Right lobe of liver (tissue), 6 donors: ENCODE results near the gene MCM3AP. TPM values are rescaled to one million over a fixed set of nuclear protein-coding genes. Genes with fewer than 3 reads are reported as not detected.

Experiments
- ATAC-seq, 4 donors: fragments of 200-7000 bp; cut with Tn5 transposase; one replicate each; pipeline ENCODE4 v1.9.1; 2020; ENCODE audit warnings: mild to moderate bottlenecking in 4 of 4, moderate library complexity in 4 of 4
- DNase-seq, 3 donors: peaks; one replicate each; pipeline ENCODE4 v3.0.0-alpha.2; 2020
- H3K27ac ChIP-seq, 3 donors: fragments of 200-600 bp; one replicate each; pipeline ENCODE4 v1.8.0; 2022
- H3K27me3 ChIP-seq, 2 donors: fragments of 200-600 bp; one replicate each; pipeline ENCODE4 v1.8.0; 2022
- H3K36me3 ChIP-seq, 4 donors: fragments of 200-600 bp; sonication (generic) in 1 of 4; one replicate each; pipeline versions ENCODE4 v1.5.1 to v1.8.0; 2017 to 2022; ENCODE audit warnings: control low read depth in 1 of 4
- H3K4me1 ChIP-seq, 4 donors: fragments of 200-600 bp; sonication (generic) in 1 of 4; one replicate each; pipeline versions ENCODE4 v1.5.1 to v1.8.0; 2017 to 2022; ENCODE audit warnings: control low read depth in 1 of 4
- H3K4me3 ChIP-seq, 3 donors: fragments of 200-600 bp; one replicate each; pipeline ENCODE4 v1.8.0; 2022
- H3K9me3 ChIP-seq, 4 donors: fragments of 200-600 bp; sonication (generic) in 1 of 4; one replicate each; pipeline versions ENCODE4 v1.5.1 to v1.8.0; 2017 to 2022; ENCODE audit warnings: control low read depth in 1 of 4
- CTCF ChIP-seq, 4 donors: fragments of 200-600 bp in 3 of 4; fragments of 450-650 bp in 1 of 4; IDR thresholded peaks; one replicate each; pipeline versions ENCODE4 v1.5.1 to v1.8.0; 2016 to 2022; ENCODE audit warnings: antibody characterized with exemption in 4 of 4, mild to moderate bottlenecking in 2 of 4
- POLR2A ChIP-seq: fragments of 450-650 bp; IDR thresholded peaks from one replicate; pipeline ENCODE4 v1.6.1; 2017; ENCODE audit warnings: antibody characterized with exemption, mild to moderate bottlenecking
- WGBS: methylation state at CpG from one replicate; pipeline ENCODE4 v1.1.6; 2018; ENCODE audit warnings: low coverage, low lambda C conversion rate; ENCODE audit not compliant: insufficient coverage; ENCODE audit errors: missing lambda C conversion rate; 5-methylcytosine and 5-hydroxymethylcytosine counted together
- intact Hi-C, 2 donors: fragments of 100-400 bp; cut with DNase I; formaldehyde crosslinking; loops; one replicate each; pipeline versions ENCODE4 v1.11.2 to v1.14.1; 2022
- total RNA-seq, 6 experiments: library from RNA; depleted of rRNA in 2 of 6; stranded (reverse); fragments of >200 nt in 2 of 6; fragmentation: NEBNext Ultra II Directional in 3 of 6; extraction: Animal tissue kit (Norgen Biotek cat#: 25700) in 3 of 6; gene quantifications; one replicate each; pipeline versions ENCODE4 v1.1.0 to v1.2.4, GENCODE V29; 2016 to 2023
- donor health status: DM: no; HTN: yes; CAD: no.
- donor health status: DM: no; HTN: no; CAD: no.
- donor health status: DM: no; HTN: no; CAD: no.
- donor health status: DM: no; HTN: yes; CAD: no.
- donor health status: DM: no; HTN: yes; CAD: no.

The MCM3AP gene
- total RNA-seq, 6 experiments from 2014 or later = 34.4 to 44.6 (median 40.7) TPM

DNA sequence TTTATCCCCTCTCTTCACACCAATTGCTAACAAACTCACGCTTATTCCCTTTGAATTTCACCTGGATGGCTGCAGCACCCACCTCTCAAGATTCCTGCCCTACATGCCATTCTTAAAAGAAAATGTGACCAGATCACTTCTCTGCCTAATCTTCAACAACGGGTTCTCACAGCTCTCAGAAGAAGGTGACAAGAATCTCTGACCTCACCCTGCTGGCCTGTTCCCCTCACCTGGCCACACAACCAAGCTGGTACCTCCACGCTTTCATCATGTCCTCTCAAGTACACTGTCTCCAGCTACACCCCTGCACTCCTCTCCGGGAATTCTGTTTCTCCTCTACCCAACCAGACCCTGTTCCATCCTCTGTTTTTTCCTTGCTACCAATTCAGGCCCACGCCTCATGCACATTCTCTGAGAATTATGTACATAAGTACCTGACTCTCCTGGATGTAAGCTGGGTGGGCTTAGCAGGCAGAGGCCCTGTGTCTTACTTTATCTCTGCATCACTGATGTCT lies 50.9 kb downstream of the MCM3AP start:
- 53% methylated on average over 5 of the region's 5 CpGs for WGBS
- Histone ChIP-seq H3K4me1 (no peaks in the 10 kb centered on the region), H3K27me3 (no peaks in the 10 kb centered on the region), H3K36me3 (peaks cover 0 to 52% (median 10%) of the 10 kb centered on the region in 4 donors), H3K4me3 (no peak overlapping the region), H3K9me3 (no peaks in the 10 kb centered on the region), H3K27ac (no peak overlapping the region)
- TF ChIP-seq POLR2A (no peak), CTCF (IDR thresholded peaks at IDR 0.05) (no peak)
- intact Hi-C loops = no loop called here
- ATAC-seq (no peak), DNase-seq (no peak)

- Histone ChIP-seq H3K9me3 (no peaks in the 10 kb centered on the region), H3K27ac (no peak overlapping the region), H3K4me1 (peaks cover 0 to 17% (median 3%) of the 10 kb centered on the region in 4 donors), H3K4me3 (no peak overlapping the region), H3K27me3 (no peaks in the 10 kb centered on the region), H3K36me3 (peaks cover 0 to 19% (median 3%) of the 10 kb centered on the region in 4 donors)
- intact Hi-C loops = no loop called here
- no peak for DNase-seq
- no peak for TF ChIP-seq POLR2A
- TF ChIP-seq CTCF (IDR thresholded peaks at IDR 0.05) = no peak
- 87% methylated on average over 6 of the region's 6 CpGs for WGBS
- no peak for ATAC-seq
Observed at GRCh38 chr21:46229923-46230260, 55.5 kb downstream of the MCM3AP start.

GRCh38 chr21:46229133-46229922 lies 56.1 kb downstream of the MCM3AP start:
- Histone ChIP-seq H3K36me3 (peaks cover 0 to 14% (median 2%) of the 10 kb centered on the region in 4 donors), H3K9me3 (no peaks in the 10 kb centered on the region), H3K4me3 (peak overlapping the region; percentile 53 to 59 (median 53)), H3K4me1 (peaks cover 0 to 22% (median 6%) of the 10 kb centered on the region in 4 donors), H3K27ac (peak overlapping the region in 1 of 3 donors; percentile 25), H3K27me3 (no peaks in the 10 kb centered on the region)
- intact Hi-C loops = no loop called here
- ATAC-seq (peak in 3 of 4 donors; percentile 22 to 42 (median 41)), DNase-seq (no peak)
- WGBS = 5% methylated on average over 22 of the region's 72 CpGs
- TF ChIP-seq CTCF (IDR thresholded peaks at IDR 0.05) (peak; percentile 30 to 60 (median 43)), POLR2A (no peak)

- intact Hi-C loops = no loop called here
- H3K27ac ChIP-seq = peak within 1 kb of the TSS; percentile 72 to 85 (median 79)
- ATAC-seq = peak; percentile 82 to 94 (median 88)
Observed at GRCh38 chr21:46228345-46229051, 56.9 kb downstream of the MCM3AP start, which contains the start of gene LSS. Gene LSS (minus strand): TSS chr21:46228774. CDS start chr21:46228745, 29 bp downstream.

More at GRCh38 chr21:46228345-46229051, 56.9 kb downstream of the MCM3AP start, which contains the start of gene LSS:
- WGBS = 0% methylated on average over 6 of the region's 77 CpGs
- Histone ChIP-seq H3K36me3 (peaks cover 0 to 5% (median 0%) of the 10 kb centered on the region in 4 donors), H3K4me3 (peak within 1 kb of the TSS; percentile 96 to 98 (median 98)), H3K27me3 (no peaks in the 10 kb centered on the region), H3K4me1 (peaks cover 0 to 23% (median 6%) of the 10 kb centered on the region in 4 donors), H3K9me3 (no peaks in the 10 kb centered on the region)
- peak; percentile 100 for DNase-seq
- no peak for TF ChIP-seq CTCF (IDR thresholded peaks at IDR 0.05)
- peak; percentile 71 for TF ChIP-seq POLR2A
